Ishikawa (cell line): ENCODE data around the gene BANP.
A peak's percentile ranks its signal among the peaks of the same experiment; 100 is the strongest.

Experiments
- CEBPB ChIP-seq: IDR thresholded peaks from 2 replicates; pipeline ENCODE4 v1.6.1; 2012
- CREB1 ChIP-seq: IDR thresholded peaks from 2 replicates; pipeline ENCODE4 v1.6.1; 2012; ENCODE audit warnings: low read depth
- EGR1 ChIP-seq: IDR thresholded peaks from 2 replicates; pipeline ENCODE4 v1.6.1; 2012
- EP300 ChIP-seq: IDR thresholded peaks from 2 replicates; pipeline ENCODE4 v1.6.1; 2012; ENCODE audit warnings: borderline replicate concordance
- FOXM1 ChIP-seq: IDR thresholded peaks from 2 replicates; pipeline ENCODE4 v1.6.1; 2012; ENCODE audit warnings: low read depth, borderline replicate concordance
- MAX ChIP-seq: IDR thresholded peaks from 2 replicates; pipeline ENCODE4 v1.6.1; 2012
- NFIC ChIP-seq: IDR thresholded peaks from 2 replicates; pipeline ENCODE4 v1.6.1; 2012
- RAD21 ChIP-seq: IDR thresholded peaks from 2 replicates; pipeline ENCODE4 v1.6.1; 2012; ENCODE audit warnings: low read depth
- REST ChIP-seq: IDR thresholded peaks from 2 replicates; pipeline ENCODE4 v1.6.1; 2012; ENCODE audit warnings: low read depth, mild to moderate bottlenecking
- TAF1 ChIP-seq: IDR thresholded peaks from 2 replicates; pipeline ENCODE4 v1.6.1; 2012; ENCODE audit warnings: low read depth, mild to moderate bottlenecking
- TCF12 ChIP-seq: IDR thresholded peaks from 2 replicates; pipeline ENCODE4 v1.6.1; 2012; ENCODE audit warnings: low read depth
- TEAD4 ChIP-seq: IDR thresholded peaks from 2 replicates; pipeline ENCODE4 v1.6.1; 2012
- USF1 ChIP-seq: IDR thresholded peaks from 2 replicates; pipeline ENCODE4 v1.6.1; 2012
- YY1 ChIP-seq: IDR thresholded peaks from 2 replicates; pipeline ENCODE4 v1.6.1; 2012; ENCODE audit warnings: low read depth
- ZBTB7A ChIP-seq: IDR thresholded peaks from 2 replicates; pipeline ENCODE4 v1.6.1; 2012; ENCODE audit warnings: low read depth

BANP gene

GRCh38 chr16:88118852-88119741 is 167.9 kb downstream of the BANP start:
- peak; percentile 63; the same call in 1 of the 2 replicates for TF ChIP-seq CEBPB
- TF ChIP-seq TEAD4 = peak; percentile 43

GRCh38 chr16:88119881-88120751 is 168.9 kb downstream of the BANP start:
- TF ChIP-seq EGR1 (peak; percentile 39; the same call in 1 of the 2 replicates), MAX (peak; percentile 80)

GRCh38 chr16:88120812-88121211 is 169.6 kb downstream of the BANP start:
- no peak for TF ChIP-seq RAD21
- TF ChIP-seq MAX = peak; percentile 1; the same call in 1 of the 2 replicates
- no peak for TF ChIP-seq TEAD4
- TF ChIP-seq ZBTB7A = no peak
- TF ChIP-seq YY1 = no peak

GRCh38 chr16:88121886-88122580 is 170.8 kb downstream of the BANP start:
- no peak for TF ChIP-seq USF1
- TF ChIP-seq TCF12 = no peak
- no peak for TF ChIP-seq ZBTB7A
- TF ChIP-seq TEAD4 = no peak
- no peak for TF ChIP-seq FOXM1
- no peak for TF ChIP-seq REST
- no peak for TF ChIP-seq YY1
- TF ChIP-seq EGR1 = no peak
- TF ChIP-seq NFIC = no peak
- no peak for TF ChIP-seq RAD21
- TF ChIP-seq CREB1 = no peak
- TF ChIP-seq CEBPB = no peak
- TF ChIP-seq TAF1 = no peak
- no peak for TF ChIP-seq EP300
- no peak for TF ChIP-seq MAX
